Mucosa of rectum (tissue), 2 donors: ENCODE results near the gene RIN3.
A peak's percentile ranks its signal among the peaks of the same experiment; 100 is the strongest.

Source experiments
- H3K27ac ChIP-seq, 2 donors: one replicate each; pipeline ENCODE4 v1.7.0; 2013; ENCODE audit warnings: inconsistent platforms in 2 of 2, low read depth in 2 of 2, low read length in 2 of 2
- H3K27me3 ChIP-seq, 2 donors: one replicate each; pipeline ENCODE4 v1.7.0; 2013; ENCODE audit warnings: low read length in 2 of 2; ENCODE audit not compliant: control insufficient read depth in 2 of 2, insufficient read depth in 2 of 2
- H3K36me3 ChIP-seq, 2 donors: one replicate each; pipeline ENCODE4 v1.7.0; 2013; ENCODE audit warnings: low read length in 2 of 2; ENCODE audit not compliant: control insufficient read depth in 2 of 2, insufficient read depth in 2 of 2
- H3K4me1 ChIP-seq, 2 donors: one replicate each; pipeline ENCODE4 v1.7.0; 2013; ENCODE audit warnings: low read length in 2 of 2, mild to moderate bottlenecking in 1 of 2; ENCODE audit not compliant: control insufficient read depth in 2 of 2, insufficient read depth in 2 of 2
- H3K4me3 ChIP-seq, 2 donors: one replicate each; pipeline ENCODE4 v1.7.0; 2013; ENCODE audit warnings: low read length in 2 of 2
- H3K9ac ChIP-seq, 2 donors: one replicate each; pipeline ENCODE4 v1.7.0; 2013; ENCODE audit warnings: low read length in 2 of 2, low read depth in 1 of 2, mild to moderate bottlenecking in 1 of 2
- H3K9me3 ChIP-seq, 2 donors: one replicate each; pipeline ENCODE4 v1.7.0; 2013; ENCODE audit warnings: low read length in 2 of 2; ENCODE audit not compliant: control insufficient read depth in 2 of 2
- donor health status: healthy.
- donor health status: Normal muscosa, but diverticular disease.

Gene RIN3

DNA sequence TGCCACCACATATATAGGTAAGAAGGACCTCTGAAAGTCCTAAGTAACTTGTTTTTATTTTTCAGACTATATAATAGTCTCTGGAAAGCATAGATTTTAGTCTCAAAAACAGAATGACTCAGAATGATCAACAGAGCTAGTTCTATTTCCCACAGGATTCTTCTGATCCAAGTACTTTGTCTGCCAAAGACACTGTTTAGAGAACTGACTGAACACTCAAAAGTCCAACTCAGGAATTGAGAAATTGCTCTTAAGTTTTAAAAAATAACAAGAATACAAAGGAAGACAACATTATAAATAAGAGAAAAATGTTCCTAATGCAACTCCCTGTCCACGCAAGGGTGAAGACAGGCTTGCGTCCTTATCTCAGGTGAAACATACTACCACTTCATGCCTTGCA, 205.8 kb downstream of the RIN3 start:
- H3K36me3 ChIP-seq, result peaks cover 0 to 6% of the 10 kb centered on the region in 2 donors
- no peaks in the 10 kb centered on the region for H3K9me3 ChIP-seq
- H3K4me3 ChIP-seq, result no peak overlapping the region
- peaks cover 3 to 14% of the 10 kb centered on the region in 2 donors for H3K4me1 ChIP-seq
- H3K27ac ChIP-seq, result peak overlapping the region; percentile 61 to 71
- no peak overlapping the region for H3K9ac ChIP-seq
- no peaks in the 10 kb centered on the region for H3K27me3 ChIP-seq

DNA sequence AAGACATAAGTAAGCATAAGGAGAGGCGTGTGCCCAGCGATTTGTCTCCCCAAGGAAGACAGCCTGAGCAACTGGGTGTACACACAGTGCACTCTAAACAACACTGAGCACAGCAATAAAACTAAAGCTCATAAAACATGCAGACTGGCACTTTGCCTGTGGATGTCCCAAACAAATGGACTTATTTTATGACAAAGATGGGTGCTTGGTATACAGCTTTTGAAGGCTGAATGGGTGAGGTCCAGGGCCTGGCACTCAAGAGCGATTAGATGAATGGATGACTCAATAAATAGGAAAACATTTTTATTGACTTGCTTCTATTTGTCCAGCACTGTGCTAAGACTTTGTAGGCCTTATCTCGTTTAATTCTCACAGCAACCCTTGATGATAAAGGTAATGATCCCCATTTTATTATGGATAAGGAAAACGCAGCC, 206.3 kb downstream of the RIN3 start:
- Histone ChIP-seq H3K36me3 (peaks cover 0 to 6% of the 10 kb centered on the region in 2 donors), H3K9me3 (no peaks in the 10 kb centered on the region), H3K27ac (peak overlapping the region; percentile 61 to 71), H3K27me3 (no peaks in the 10 kb centered on the region), H3K9ac (no peak overlapping the region), H3K4me1 (peaks cover 3 to 14% of the 10 kb centered on the region in 2 donors), H3K4me3 (no peak overlapping the region)

- Histone ChIP-seq H3K9me3 (no peaks in the 10 kb centered on the region), H3K4me3 (no peak overlapping the region), H3K36me3 (no peaks in the 10 kb centered on the region), H3K4me1 (peaks cover 13 to 21% of the 10 kb centered on the region in 2 donors), H3K27ac (peak overlapping the region; percentile 61 to 70), H3K27me3 (no peaks in the 10 kb centered on the region), H3K9ac (no peak overlapping the region)
These were observed 211.1 kb downstream of the RIN3 start for GRCh38 chr14:92724516-92725340.

DNA sequence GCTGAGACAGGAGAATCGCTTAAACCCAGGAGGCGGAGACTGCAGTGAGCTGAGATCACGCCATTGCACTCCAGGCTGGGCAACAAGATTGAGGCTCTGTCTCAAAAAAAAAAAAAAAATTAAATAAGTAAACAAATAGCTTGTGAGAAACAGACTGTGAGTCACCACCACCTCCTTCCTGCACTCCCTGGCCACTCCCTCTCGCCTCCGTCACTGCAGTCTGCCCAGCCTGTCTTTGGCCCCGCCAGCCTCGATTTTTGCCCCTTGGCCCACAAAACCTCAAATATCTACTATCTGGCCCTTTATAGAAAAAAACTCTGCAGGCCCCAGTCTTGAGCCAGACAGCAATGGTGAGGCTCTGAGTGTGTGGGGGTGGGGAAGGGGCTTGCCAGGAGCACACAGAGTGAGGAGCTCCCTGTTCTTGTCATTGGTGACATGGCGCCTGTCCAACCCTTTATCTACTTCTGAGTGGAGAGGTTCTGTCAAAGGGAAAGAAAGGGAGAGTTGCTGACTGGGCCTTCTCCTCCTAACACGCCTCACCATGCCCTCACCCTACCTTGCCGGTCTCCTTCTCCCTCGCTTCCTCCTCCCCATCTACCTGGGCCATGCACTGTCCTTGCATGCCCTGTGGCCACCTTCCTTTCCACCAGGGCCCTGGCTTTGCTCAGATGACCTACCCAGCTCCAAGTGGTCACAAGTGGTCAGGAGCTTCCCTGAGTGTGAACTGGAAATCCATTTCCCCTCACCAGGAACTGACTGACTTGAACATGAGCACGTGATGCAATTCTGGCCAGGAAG, 212.8 kb downstream of the RIN3 start:
- Histone ChIP-seq H3K4me1 (peaks cover 11 to 13% of the 10 kb centered on the region in 2 donors), H3K9ac (peak overlapping the region in 1 of 2 donors; percentile 28), H3K9me3 (no peaks in the 10 kb centered on the region), H3K27me3 (no peaks in the 10 kb centered on the region), H3K4me3 (peak overlapping the region in 1 of 2 donors; percentile 44), H3K27ac (peak overlapping the region; percentile 84 to 86), H3K36me3 (peaks cover under 1 to 5% of the 10 kb centered on the region in 2 donors)

DNA sequence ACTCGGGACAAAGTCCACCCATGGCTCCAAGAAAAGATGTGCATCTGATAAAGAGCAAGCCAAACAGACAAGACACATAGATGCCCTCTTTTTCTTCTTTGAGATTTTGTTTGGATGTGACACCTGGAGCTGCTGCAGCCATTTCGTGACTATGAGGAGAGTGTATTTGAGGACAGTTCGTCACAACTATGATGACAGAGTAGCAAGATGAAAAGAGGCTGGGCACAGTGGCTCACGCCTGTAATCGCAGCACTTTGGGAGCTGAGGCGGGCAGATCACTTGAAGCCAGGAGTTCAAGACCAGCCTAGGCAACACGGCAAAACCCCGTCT, 213.3 kb downstream of the RIN3 start:
- no peaks in the 10 kb centered on the region for H3K9me3 ChIP-seq
- H3K27ac ChIP-seq, result peak overlapping the region; percentile 84 to 86
- no peak overlapping the region for H3K9ac ChIP-seq
- no peak overlapping the region for H3K4me3 ChIP-seq
- peaks cover 11 to 13% of the 10 kb centered on the region in 2 donors for H3K4me1 ChIP-seq
- no peaks in the 10 kb centered on the region for H3K27me3 ChIP-seq
- peaks cover 6 to 10% of the 10 kb centered on the region in 2 donors for H3K36me3 ChIP-seq

DNA sequence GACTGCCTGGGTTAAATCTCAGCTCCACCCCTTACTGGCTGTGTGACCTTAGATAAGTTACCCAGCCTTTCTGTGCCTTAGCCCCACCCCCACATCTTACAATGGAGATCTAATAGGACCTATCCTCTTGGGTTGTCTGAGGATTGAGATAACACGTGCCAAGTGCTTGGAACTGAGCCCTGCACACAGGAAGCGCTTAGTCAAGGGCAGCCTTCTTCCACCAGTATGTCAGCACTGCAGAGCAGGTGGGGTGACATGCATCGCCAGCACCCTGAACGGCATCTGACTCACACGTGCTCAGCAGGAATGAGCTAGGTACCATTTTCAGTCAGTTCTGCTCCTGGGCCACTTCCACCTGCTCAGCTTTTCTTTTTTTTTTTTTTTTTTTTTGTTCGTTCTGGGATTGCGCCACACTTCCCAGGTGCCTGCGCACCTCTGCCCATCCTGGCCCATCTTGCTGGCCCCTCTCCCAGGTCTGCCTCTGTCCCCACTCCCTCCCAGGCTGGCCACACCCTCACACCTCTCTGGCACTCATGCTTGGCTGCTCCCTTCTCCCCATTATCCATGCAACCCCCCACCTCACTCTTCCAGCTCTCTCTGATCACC, 215.3 kb downstream of the RIN3 start:
- no peaks in the 10 kb centered on the region for H3K27me3 ChIP-seq
- H3K4me1 ChIP-seq, result peaks cover 12% of the 10 kb centered on the region in 2 donors
- H3K9ac ChIP-seq, result no peak overlapping the region
- H3K9me3 ChIP-seq, result no peaks in the 10 kb centered on the region
- no peak overlapping the region for H3K27ac ChIP-seq
- no peak overlapping the region for H3K4me3 ChIP-seq
- peaks cover 11 to 12% of the 10 kb centered on the region in 2 donors for H3K36me3 ChIP-seq

DNA sequence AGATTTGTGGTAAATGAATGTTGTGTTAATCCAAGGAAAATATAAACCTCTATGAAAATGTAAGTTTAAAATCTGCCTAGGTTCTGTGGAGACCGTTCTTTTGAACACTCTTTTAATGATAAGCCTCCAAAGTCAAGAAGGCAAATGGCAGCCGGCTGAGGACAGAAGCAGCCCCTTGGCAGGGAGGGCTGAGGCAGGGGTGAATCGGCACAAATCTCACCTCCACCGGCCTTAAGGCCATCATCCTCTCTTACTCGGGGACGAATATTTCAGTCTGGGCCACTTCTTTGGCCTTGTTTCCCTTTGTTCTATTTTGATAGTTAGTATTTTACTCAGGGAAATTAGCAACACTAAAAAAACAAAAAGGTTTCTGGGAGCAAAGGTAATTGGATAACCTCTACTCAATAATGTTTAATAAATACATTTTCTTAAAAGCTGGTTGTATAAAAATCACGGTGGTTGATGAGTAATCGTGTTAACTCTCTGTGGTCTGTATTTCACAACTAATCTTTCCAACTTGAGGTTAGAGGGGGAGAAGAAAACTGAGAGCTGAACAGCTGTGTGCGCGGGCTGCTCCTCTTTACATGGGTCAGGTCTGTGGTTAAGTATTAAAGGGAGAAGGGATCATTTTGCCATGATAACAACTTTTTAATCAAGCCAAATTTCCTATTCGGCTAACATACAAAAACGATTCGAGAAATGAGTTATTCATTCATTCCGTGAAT, 216.2 kb downstream of the RIN3 start:
- Histone ChIP-seq H3K4me3 (no peak overlapping the region), H3K27me3 (no peaks in the 10 kb centered on the region), H3K4me1 (peaks cover 13 to 18% of the 10 kb centered on the region in 2 donors), H3K9ac (no peak overlapping the region), H3K27ac (no peak overlapping the region), H3K36me3 (peaks cover 11 to 12% of the 10 kb centered on the region in 2 donors), H3K9me3 (no peaks in the 10 kb centered on the region)

GRCh38 chr14:92731622-92732115, 218.1 kb downstream of the RIN3 start:
- no peak overlapping the region for H3K27ac ChIP-seq

DNA sequence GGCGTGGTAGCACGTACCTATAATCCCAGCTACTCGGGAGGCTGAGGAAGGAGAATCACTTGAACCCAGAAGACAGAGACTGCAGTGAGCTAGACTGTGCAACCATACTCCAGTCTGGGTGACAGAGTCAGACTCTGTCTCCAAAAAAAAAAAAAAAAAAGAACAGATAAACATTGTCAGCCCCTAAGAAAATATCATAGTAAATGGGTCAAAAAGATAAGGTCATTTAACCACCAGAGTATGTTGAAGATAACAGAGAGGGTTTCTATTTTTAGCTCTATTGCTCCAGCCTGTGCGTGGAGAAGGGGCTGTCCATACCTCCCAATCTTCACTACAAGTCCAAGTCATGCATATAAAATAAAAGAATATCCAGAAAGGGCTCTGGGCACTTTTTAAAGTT, 219.4 kb downstream of the RIN3 start:
- no peak overlapping the region for H3K27ac ChIP-seq
- H3K4me3 ChIP-seq, result no peak overlapping the region
- no peak overlapping the region for H3K9ac ChIP-seq
- peaks cover 11 to 12% of the 10 kb centered on the region in 2 donors for H3K36me3 ChIP-seq
- H3K9me3 ChIP-seq, result no peaks in the 10 kb centered on the region
- H3K27me3 ChIP-seq, result no peaks in the 10 kb centered on the region
- H3K4me1 ChIP-seq, result peaks cover 11 to 24% of the 10 kb centered on the region in 2 donors

More at GRCh38 chr14:92731622-92732115, 218.1 kb downstream of the RIN3 start:
- H3K4me3 ChIP-seq, result no peak overlapping the region
- peaks cover 7 to 13% of the 10 kb centered on the region in 2 donors for H3K4me1 ChIP-seq
- H3K9ac ChIP-seq, result no peak overlapping the region
- no peaks in the 10 kb centered on the region for H3K9me3 ChIP-seq
- peaks cover 11 to 12% of the 10 kb centered on the region in 2 donors for H3K36me3 ChIP-seq
- no peaks in the 10 kb centered on the region for H3K27me3 ChIP-seq
